Measurements from ENCODE around the gene PHLPP1. TPM values are rescaled to one million over a fixed set of nuclear protein-coding genes. Genes with fewer than 3 reads are reported as not detected.

PHLPP1 gene
- total RNA-seq, 2 donors from 2014 or later, result 8.1 to 11.6 TPM

DNA sequence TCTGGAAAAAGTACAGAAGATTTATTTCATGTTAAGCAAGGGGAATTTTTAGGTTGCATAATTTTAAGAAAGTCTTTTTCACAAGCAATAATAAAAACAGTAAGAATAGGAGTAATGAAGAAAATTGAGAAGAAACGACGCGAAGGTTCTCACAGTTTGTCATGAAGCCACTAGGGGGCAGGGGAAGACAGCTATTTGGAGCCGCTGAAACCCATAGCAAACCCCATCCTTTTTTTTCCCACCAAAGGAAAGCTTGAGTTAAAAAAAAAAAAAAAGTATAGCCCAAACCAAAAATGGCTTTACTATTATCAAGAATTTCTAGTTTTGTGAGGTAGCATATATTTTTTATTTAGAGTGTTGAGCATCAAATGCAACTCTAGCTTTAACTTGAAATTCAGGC, 300.9 kb downstream of the PHLPP1 start:
- Histone ChIP-seq H3K27ac (no peak overlapping the region), H3K27me3 (replicated peaks; ENCODE audit: insufficient read depth) (no peaks in the 10 kb centered on the region), H3K4me3 (no peak overlapping the region), H3K4me1 (ENCODE audit: control insufficient read depth in 1 of 2, low read depth in 2 of 2) (no peaks in the 10 kb centered on the region), H3K36me3 (no peaks in the 10 kb centered on the region), H3K9me3 (peaks cover 5% of the 10 kb centered on the region)
- TF ChIP-seq, protein P1, sequence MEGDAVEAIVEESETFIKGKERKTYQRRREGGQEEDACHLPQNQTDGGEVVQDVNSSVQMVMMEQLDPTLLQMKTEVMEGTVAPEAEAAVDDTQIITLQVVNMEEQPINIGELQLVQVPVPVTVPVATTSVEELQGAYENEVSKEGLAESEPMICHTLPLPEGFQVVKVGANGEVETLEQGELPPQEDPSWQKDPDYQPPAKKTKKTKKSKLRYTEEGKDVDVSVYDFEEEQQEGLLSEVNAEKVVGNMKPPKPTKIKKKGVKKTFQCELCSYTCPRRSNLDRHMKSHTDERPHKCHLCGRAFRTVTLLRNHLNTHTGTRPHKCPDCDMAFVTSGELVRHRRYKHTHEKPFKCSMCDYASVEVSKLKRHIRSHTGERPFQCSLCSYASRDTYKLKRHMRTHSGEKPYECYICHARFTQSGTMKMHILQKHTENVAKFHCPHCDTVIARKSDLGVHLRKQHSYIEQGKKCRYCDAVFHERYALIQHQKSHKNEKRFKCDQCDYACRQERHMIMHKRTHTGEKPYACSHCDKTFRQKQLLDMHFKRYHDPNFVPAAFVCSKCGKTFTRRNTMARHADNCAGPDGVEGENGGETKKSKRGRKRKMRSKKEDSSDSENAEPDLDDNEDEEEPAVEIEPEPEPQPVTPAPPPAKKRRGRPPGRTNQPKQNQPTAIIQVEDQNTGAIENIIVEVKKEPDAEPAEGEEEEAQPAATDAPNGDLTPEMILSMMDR (IDR thresholded peaks at IDR 0.05), result peak; percentile 81
- DNase-seq (ENCODE audit: low spot score) (no peak), ATAC-seq (ENCODE audit: insufficient number of reproducible peaks, low FRiP score, low read depth) (no peak)

GRCh38 chr18:63017076-63017475, 301.7 kb downstream of the PHLPP1 start:
- ATAC-seq (ENCODE audit: insufficient number of reproducible peaks, low FRiP score, low read depth) (no peak), DNase-seq (ENCODE audit: low spot score) (no peak)
- H3K36me3 ChIP-seq, result no peaks in the 10 kb centered on the region
- H3K27ac ChIP-seq, result no peak overlapping the region
- H3K27me3 ChIP-seq (replicated peaks; ENCODE audit: insufficient read depth), result no peaks in the 10 kb centered on the region
- no peak overlapping the region for H3K4me3 ChIP-seq
- TF ChIP-seq, protein P1 (IDR thresholded peaks at IDR 0.05), result no peak
- H3K9me3 ChIP-seq, result peaks cover 5% of the 10 kb centered on the region
- no peaks in the 10 kb centered on the region for H3K4me1 ChIP-seq (ENCODE audit: control insufficient read depth in 1 of 2, low read depth in 2 of 2)

DNA sequence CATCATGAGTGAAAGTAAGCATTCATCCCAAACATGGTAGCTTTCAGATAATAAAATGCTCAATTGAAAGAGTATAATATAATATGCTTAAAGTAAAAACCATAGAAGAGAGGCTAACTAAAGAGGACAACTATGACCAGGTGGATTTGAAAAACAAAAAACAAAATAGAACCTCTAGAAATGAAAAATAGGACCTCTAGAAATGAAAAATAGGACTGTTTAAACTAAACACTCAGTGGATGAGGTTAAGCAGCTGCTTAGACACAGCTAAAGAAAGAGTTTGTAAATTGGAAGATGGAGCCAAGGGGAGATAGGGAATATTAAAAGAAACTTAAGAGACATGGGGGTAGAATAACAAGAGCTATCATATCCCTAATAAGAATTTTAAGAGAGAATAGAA, 302.6 kb downstream of the PHLPP1 start:
- Histone ChIP-seq H3K36me3 (no peaks in the 10 kb centered on the region), H3K4me1 (ENCODE audit: control insufficient read depth in 1 of 2, low read depth in 2 of 2) (no peaks in the 10 kb centered on the region), H3K9me3 (peaks cover 5% of the 10 kb centered on the region), H3K27ac (no peak overlapping the region), H3K4me3 (no peak overlapping the region), H3K27me3 (replicated peaks; ENCODE audit: insufficient read depth) (no peaks in the 10 kb centered on the region)
- ATAC-seq (ENCODE audit: insufficient number of reproducible peaks, low FRiP score, low read depth), result no peak
- TF ChIP-seq, protein P1 (IDR thresholded peaks at IDR 0.05), result no peak
- no peak for DNase-seq (ENCODE audit: low spot score)

DNA sequence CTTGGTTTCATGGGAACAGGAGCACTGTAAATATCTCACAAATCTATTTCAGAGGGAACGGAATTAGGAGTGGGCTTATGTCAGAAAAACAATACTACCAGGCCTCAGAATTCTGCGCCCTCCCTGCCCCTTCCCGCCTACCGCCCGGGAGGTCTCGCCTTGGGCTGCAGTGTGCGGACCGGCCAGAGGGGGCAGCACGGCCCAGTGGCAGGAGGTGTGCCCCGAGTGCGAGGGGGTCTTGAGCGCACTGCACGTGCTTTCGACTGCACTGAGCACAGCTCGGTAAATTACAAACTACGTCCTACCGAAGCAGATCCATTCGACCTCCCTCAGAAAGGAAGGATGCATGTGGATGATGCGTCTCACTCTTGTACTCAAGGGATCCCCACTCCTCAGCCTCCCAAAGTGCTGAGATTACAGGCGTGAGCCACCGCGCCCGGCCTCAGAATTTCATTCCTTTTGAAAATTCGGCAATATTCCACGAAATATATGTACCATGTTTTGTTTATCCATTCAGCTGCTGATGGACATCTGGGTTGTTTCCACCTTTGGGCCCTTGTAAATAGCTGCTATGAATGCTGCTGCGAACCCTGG, 307.2 kb downstream of the PHLPP1 start:
- Histone ChIP-seq H3K27me3 (replicated peaks; ENCODE audit: insufficient read depth) (no peaks in the 10 kb centered on the region), H3K4me3 (no peak overlapping the region), H3K27ac (no peak overlapping the region), H3K36me3 (no peaks in the 10 kb centered on the region), H3K9me3 (peaks cover 5% of the 10 kb centered on the region), H3K4me1 (ENCODE audit: control insufficient read depth in 1 of 2, low read depth in 2 of 2) (no peaks in the 10 kb centered on the region)
- DNase-seq (ENCODE audit: low spot score) (no peak), ATAC-seq (ENCODE audit: insufficient number of reproducible peaks, low FRiP score, low read depth) (no peak)
- TF ChIP-seq, protein P1 (IDR thresholded peaks at IDR 0.05), result peak; percentile 31

DNA sequence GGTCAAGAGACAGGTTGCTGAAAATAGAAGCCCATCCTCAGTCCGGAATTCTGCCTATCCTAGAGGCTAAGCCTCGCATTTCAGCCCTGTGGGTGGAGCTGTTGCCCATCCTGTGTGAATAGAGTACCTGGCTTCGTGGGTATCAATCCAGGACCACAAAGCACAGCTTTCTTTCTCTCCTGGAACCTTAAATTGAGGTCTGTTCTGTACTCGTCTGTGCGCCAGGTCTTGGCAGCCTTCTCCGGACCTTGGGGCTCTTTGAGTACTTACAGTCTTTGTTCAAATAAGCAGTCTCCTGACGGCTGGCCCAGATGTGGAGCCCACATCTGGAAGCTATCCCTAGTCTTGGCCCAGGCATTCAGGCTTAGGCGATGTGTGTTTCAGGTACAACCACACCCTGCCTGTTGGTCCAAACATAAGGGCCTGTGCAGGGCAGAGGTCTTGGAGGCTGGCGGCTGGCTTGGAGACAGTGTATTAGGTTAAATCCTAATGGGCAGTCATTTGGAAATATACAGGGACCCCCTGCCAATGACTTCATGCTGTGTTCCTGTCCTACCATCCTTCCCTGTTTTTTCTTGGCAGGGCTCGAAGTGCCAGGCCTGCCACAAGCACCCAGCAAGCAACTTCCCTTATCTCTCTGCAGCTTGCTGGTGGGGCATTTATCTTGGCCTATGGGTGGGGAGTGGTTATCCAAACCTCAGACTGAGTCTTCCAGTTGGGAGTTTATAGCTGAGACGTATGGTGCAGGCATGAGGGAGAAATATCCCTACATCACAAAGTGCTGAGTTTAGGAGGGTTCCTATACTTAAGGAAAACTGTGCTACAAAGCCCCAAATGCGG, 310.1 kb downstream of the PHLPP1 start:
- H3K9me3 ChIP-seq, result no peaks in the 10 kb centered on the region
- H3K4me3 ChIP-seq, result no peak overlapping the region
- H3K36me3 ChIP-seq, result no peaks in the 10 kb centered on the region
- no peaks in the 10 kb centered on the region for H3K4me1 ChIP-seq (ENCODE audit: control insufficient read depth in 1 of 2, low read depth in 2 of 2)
- no peaks in the 10 kb centered on the region for H3K27me3 ChIP-seq (replicated peaks; ENCODE audit: insufficient read depth)
- H3K27ac ChIP-seq, result no peak overlapping the region
- TF ChIP-seq, protein P1 (IDR thresholded peaks at IDR 0.05), result no peak
- no peak for DNase-seq (ENCODE audit: low spot score)
- no peak for ATAC-seq (ENCODE audit: insufficient number of reproducible peaks, low FRiP score, low read depth)

All from thoracic aorta (tissue), 2 donors.